GM23338 (cell line): Measurements from ENCODE around the gene NOP16. TPM values are rescaled to one million over a fixed set of nuclear protein-coding genes. Genes with fewer than 3 reads are reported as not detected.

ENCODE experiments used
- ATAC-seq: fragments of 200-7000 bp; cut with Tn5 transposase; 3 replicates; pipeline ENCODE4 v1.9.1; 2020
- DNase-seq: peaks from one replicate; pipeline ENCODE4 v3.0.0-alpha.2; 2015; ENCODE audit warnings: low spot score
- H2AFZ ChIP-seq: fragments of 200-600 bp; sonication (generic); 2 replicates; pipeline ENCODE4 v1.8.0; 2016; ENCODE audit warnings: antibody characterized with exemption, mild to moderate bottlenecking, moderate library complexity
- H3F3A ChIP-seq: fragments of 200-600 bp; sonication (generic); replicated peaks from 2 replicates; pipeline ENCODE4 v1.8.0; 2017; ENCODE audit warnings: antibody characterized with exemption, mixed run types, low read depth
- H3K27ac ChIP-seq: fragments of 200-600 bp; sonication (generic); 2 replicates; pipeline ENCODE4 v1.6.1; 2016; ENCODE audit warnings: low read depth
- H3K27me3 ChIP-seq: fragments of 200-600 bp; sonication (generic); 2 replicates; pipeline ENCODE4 v1.8.0; 2016; ENCODE audit warnings: mild to moderate bottlenecking, mixed run types, moderate library complexity; ENCODE audit not compliant: insufficient read depth
- H3K36me3 ChIP-seq: fragments of 200-600 bp; sonication (generic); 2 replicates; pipeline ENCODE4 v1.8.0; 2016; ENCODE audit warnings: mild to moderate bottlenecking; ENCODE audit not compliant: insufficient read depth
- H3K4me1 ChIP-seq: fragments of 200-600 bp; sonication (generic); 2 replicates; pipeline ENCODE4 v1.8.0; 2016; ENCODE audit warnings: mild to moderate bottlenecking, moderate library complexity; ENCODE audit not compliant: insufficient read depth
- H3K4me2 ChIP-seq: fragments of 200-600 bp; sonication (generic); 2 replicates; pipeline ENCODE4 v1.7.1; 2017; ENCODE audit warnings: mixed run types
- H3K4me3 ChIP-seq: fragments of 200-600 bp; sonication (generic); 2 replicates; pipeline ENCODE4 v1.6.1; 2016; ENCODE audit warnings: mixed run types
- H3K79me2 ChIP-seq: fragments of 200-600 bp; sonication (generic); replicated peaks from 2 replicates; pipeline ENCODE4 v1.8.0; 2017; ENCODE audit warnings: mild to moderate bottlenecking; ENCODE audit not compliant: insufficient read depth
- H3K9me2 ChIP-seq: fragments of 200-600 bp; sonication (generic); 2 replicates; pipeline ENCODE4 v1.8.0; 2017; ENCODE audit not compliant: insufficient read depth
- H4K20me1 ChIP-seq: fragments of 200-600 bp; sonication (generic); replicated peaks from 2 replicates; pipeline ENCODE4 v1.8.0; 2017; ENCODE audit warnings: mild to moderate bottlenecking; ENCODE audit not compliant: insufficient read depth
- H3K27ac Mint-ChIP-seq: 2 replicates; pipeline ENCODE4 v1.8.0; 2020; ENCODE audit warnings: inconsistent platforms, mild to moderate bottlenecking, moderate library complexity, mixed read lengths
- H3K27me3 Mint-ChIP-seq: 3 replicates; pipeline ENCODE4 v1.8.0; 2022; ENCODE audit warnings: low read depth, mild to moderate bottlenecking, moderate library complexity, mixed read lengths, inconsistent platforms; ENCODE audit not compliant: insufficient read depth, poor library complexity
- H3K36me3 Mint-ChIP-seq: 3 replicates; pipeline ENCODE4 v1.8.0; 2021; ENCODE audit warnings: low read depth, mild to moderate bottlenecking, inconsistent platforms, moderate library complexity, mixed read lengths
- H3K4me1 Mint-ChIP-seq: 3 replicates; pipeline ENCODE4 v1.8.0; 2020; ENCODE audit warnings: mild to moderate bottlenecking, inconsistent platforms, mixed read lengths
- H3K4me3 Mint-ChIP-seq: 3 replicates; pipeline ENCODE4 v1.8.0; 2021; ENCODE audit warnings: moderate library complexity, mild to moderate bottlenecking, inconsistent platforms, mixed read lengths
- H3K9me3 Mint-ChIP-seq: 3 replicates; pipeline ENCODE4 v1.8.0; 2020; ENCODE audit warnings: moderate library complexity, mild to moderate bottlenecking, inconsistent platforms, mixed read lengths
- CREB1 ChIP-seq: fragments of 250-450 bp; sonication (Bioruptor Pico); IDR thresholded peaks from 2 replicates; pipeline ENCODE4 v1.5.0; 2020; ENCODE audit warnings: low read depth, mild to moderate bottlenecking, moderate library complexity
- CTCF ChIP-seq, 2 experiments: fragments of 200-600 bp in 1 of 2; sonication (generic) in 1 of 2; conservative IDR thresholded peaks; 2 replicates each; pipeline versions ENCODE4 v1.5.1 to v1.6.1; 2016 to 2017; ENCODE audit warnings: antibody characterized with exemption in 2 of 2, low read depth in 2 of 2, mild to moderate bottlenecking in 2 of 2, moderate library complexity in 1 of 2
- ETS1 ChIP-seq: IDR thresholded peaks from 2 replicates; pipeline ENCODE4 v1.6.1; 2016; ENCODE audit warnings: antibody characterized with exemption
- EZH2 ChIP-seq: fragments of 200-600 bp; sonication (generic); IDR thresholded peaks from one replicate; pipeline ENCODE4 v1.8.0; 2017; ENCODE audit warnings: antibody characterized with exemption, mild to moderate bottlenecking, low read depth; ENCODE audit not compliant: unreplicated experiment
- EZH2phosphoT487 ChIP-seq: fragments of 200-600 bp; sonication (generic); IDR thresholded peaks from one replicate; pipeline ENCODE4 v1.8.1; 2018; ENCODE audit warnings: antibody characterized with exemption; ENCODE audit not compliant: unreplicated experiment
- JUNB ChIP-seq: IDR thresholded peaks from one replicate; pipeline ENCODE4 v1.6.1; 2016; ENCODE audit warnings: antibody characterized with exemption; ENCODE audit not compliant: unreplicated experiment
- NANOG ChIP-seq: IDR thresholded peaks from 2 replicates; pipeline ENCODE4 v1.6.1; 2016; ENCODE audit warnings: antibody characterized with exemption, borderline replicate concordance
- POLR2AphosphoS5 ChIP-seq: IDR thresholded peaks from 2 replicates; pipeline ENCODE4 v1.6.1; 2016; ENCODE audit warnings: antibody characterized with exemption, low read depth
- REST ChIP-seq: IDR thresholded peaks from one replicate; pipeline ENCODE4 v1.6.1; 2018; ENCODE audit warnings: antibody characterized with exemption; ENCODE audit not compliant: unreplicated experiment
- STAT1 ChIP-seq: IDR thresholded peaks from one replicate; pipeline ENCODE4 v1.6.1; 2016; ENCODE audit warnings: antibody characterized with exemption; ENCODE audit not compliant: unreplicated experiment
- ZNF114 ChIP-seq: fragments of 250-450 bp; sonication (Bioruptor Pico); IDR thresholded peaks from 2 replicates; pipeline ENCODE4 v1.5.0; 2020; ENCODE audit warnings: mild to moderate bottlenecking, moderate library complexity
- ZNF331 ChIP-seq: fragments of 250-450 bp; sonication (Bioruptor Pico); IDR thresholded peaks from 2 replicates; pipeline ENCODE4 v1.5.0; 2020; ENCODE audit warnings: low read depth, mild to moderate bottlenecking, moderate library complexity
- ZNF462 ChIP-seq: fragments of 250-450 bp; sonication (Bioruptor Pico); IDR thresholded peaks from 2 replicates; pipeline ENCODE4 v1.5.0; 2020; ENCODE audit warnings: mild to moderate bottlenecking, moderate library complexity
- polyA plus RNA-seq: library from polyadenylated mRNA; unstranded; fragments of >200 nt; fragmentation: Nextera tagmentation; extraction: Ambion mirVana; gene quantifications from 2 replicates; pipeline ENCODE4 v1.2.1, GENCODE V29; 2016
- total RNA-seq: library from RNA; depleted of rRNA; stranded (reverse); fragments of >200 nt; shearing (Covaris generic); gene quantifications from 2 replicates; pipeline ENCODE4 v1.2.3, GENCODE V29; 2014

Gene NOP16
- total and polyA plus RNA-seq, 2 experiments from 2014 or later = 43.4 to 181 TPM

- no peak for TF ChIP-seq EZH2phosphoT487
- TF ChIP-seq ZNF114 (CRISPR knock-in tag) = no peak
- no peak for TF ChIP-seq CTCF (conservative IDR thresholded peaks at IDR 0.05; ENCODE audit: low read depth in 2 of 2)
- no peak for TF ChIP-seq STAT1
- no peak for TF ChIP-seq NANOG
- TF ChIP-seq ETS1 = no peak
- no peak for TF ChIP-seq POLR2AphosphoS5
- TF ChIP-seq CREB1 (CRISPR knock-in tag) = no peak
- TF ChIP-seq JUNB = no peak
- no peak for TF ChIP-seq ZNF462 (CRISPR knock-in tag)
- no peak for TF ChIP-seq EZH2
- TF ChIP-seq REST = no peak
- no peak for TF ChIP-seq ZNF331 (CRISPR knock-in tag)
- H2AFZ ChIP-seq = no peak overlapping the region
- H4K20me1 ChIP-seq = peaks cover 34% of the 10 kb centered on the region
- H3K4me2 ChIP-seq = no peak overlapping the region
- peaks cover 4% of the 10 kb centered on the region for H3K27me3 Mint-ChIP-seq
- peaks cover 86% of the 10 kb centered on the region for H3K79me2 ChIP-seq
- H3K4me3 ChIP-seq = no peak overlapping the region
- no peak overlapping the region for H3K27ac ChIP-seq
- H3K4me3 Mint-ChIP-seq = no peak overlapping the region
- no peaks in the 10 kb centered on the region for H3F3A ChIP-seq
- DNase-seq (no peak), ATAC-seq (no peak)
- H3K27ac Mint-ChIP-seq = no peak overlapping the region
- no peaks in the 10 kb centered on the region for H3K9me3 Mint-ChIP-seq
- H3K4me1 Mint-ChIP-seq = peaks cover 6% of the 10 kb centered on the region
- no peaks in the 10 kb centered on the region for H3K27me3 ChIP-seq
- no peaks in the 10 kb centered on the region; the same call in 1 of the 2 replicates for H3K4me1 ChIP-seq
- peaks cover 66% of the 10 kb centered on the region for H3K36me3 Mint-ChIP-seq
- peaks cover 16% of the 10 kb centered on the region for H3K36me3 ChIP-seq
- H3K9me2 ChIP-seq = no peaks in the 10 kb centered on the region
Observed at GRCh38 chr5:176356179-176356566, 32.2 kb downstream of the NOP16 start.
